KG1 (cell line): Measurements from ENCODE around the gene USP48.

Experiments
- DNase-seq: peaks from one replicate; lab custom pipeline; 2025; lab: John Stamatoyannopoulos, UW

The USP48 gene

GRCh38 chr1:21749109-21749508 lies 33.8 kb downstream of the USP48 start:
- DNase-seq: no peak

DNA sequence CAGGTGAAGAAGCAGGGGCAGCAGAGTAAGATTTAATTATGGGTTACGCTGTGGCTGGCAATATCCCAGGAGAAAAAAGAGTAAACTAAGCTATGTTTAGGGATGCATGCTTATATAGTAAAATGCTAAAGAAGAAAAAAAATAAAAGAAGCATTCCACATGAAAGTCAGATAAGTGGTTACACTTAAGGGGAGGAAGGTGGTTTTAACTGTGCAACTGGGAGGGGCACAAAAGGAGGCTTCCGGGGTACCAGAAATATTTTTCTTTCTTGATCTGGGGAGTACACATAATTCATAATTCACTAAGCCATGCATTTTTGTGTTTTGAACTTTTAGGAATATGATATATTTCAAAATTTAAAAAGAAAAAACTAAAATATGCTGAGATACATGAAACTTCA lies 39.5 kb downstream of the USP48 start:
- DNase-seq: no peak

GRCh38 chr1:21742578-21742977 lies 40.4 kb downstream of the USP48 start:
- DNase-seq: no peak

DNA sequence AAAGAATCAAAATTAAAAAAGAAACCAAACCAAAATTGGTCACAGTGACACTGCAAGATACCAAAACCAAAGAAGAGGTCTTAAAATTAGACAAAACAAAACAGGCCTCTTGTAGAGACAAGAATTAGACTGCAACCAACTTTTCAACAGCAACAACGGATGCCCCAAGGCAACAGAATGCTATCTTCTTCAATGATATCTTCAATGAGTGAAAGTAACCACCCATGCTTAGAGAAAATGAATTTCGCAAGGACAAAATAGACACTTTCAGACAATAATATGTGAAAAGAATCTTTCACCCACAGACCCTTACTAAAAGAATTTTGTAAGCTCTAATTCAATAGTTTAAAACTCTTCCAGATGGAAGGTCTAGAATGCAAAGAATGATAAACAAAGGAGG lies 41.7 kb downstream of the USP48 start:
- DNase-seq: no peak

DNA sequence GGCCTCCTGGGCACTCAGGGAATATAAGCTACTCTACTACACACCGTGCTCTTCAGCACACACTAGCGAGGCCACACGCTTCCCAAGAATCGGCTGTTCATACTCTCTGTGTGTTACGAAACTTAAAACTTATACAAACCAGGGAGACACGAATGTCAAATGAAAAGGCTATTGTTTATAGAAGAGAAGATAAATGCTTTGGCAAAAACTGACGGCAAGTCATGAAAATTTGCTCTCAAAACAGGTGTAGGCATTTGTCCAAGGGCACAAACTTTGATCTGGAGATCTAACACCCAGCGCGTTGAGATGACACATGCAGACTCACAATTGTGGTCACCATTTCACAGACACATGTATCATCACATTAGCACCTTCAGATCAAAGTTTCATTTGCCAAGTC lies 46.1 kb downstream of the USP48 start:
- no peak for DNase-seq

GRCh38 chr1:21736011-21736410 lies 46.9 kb downstream of the USP48 start:
- no peak for DNase-seq

- DNase-seq: no peak
These were observed 48.4 kb downstream of the USP48 start for GRCh38 chr1:21734526-21734925.

GRCh38 chr1:21732664-21733063 lies 50.3 kb downstream of the USP48 start:
- DNase-seq: no peak

DNA sequence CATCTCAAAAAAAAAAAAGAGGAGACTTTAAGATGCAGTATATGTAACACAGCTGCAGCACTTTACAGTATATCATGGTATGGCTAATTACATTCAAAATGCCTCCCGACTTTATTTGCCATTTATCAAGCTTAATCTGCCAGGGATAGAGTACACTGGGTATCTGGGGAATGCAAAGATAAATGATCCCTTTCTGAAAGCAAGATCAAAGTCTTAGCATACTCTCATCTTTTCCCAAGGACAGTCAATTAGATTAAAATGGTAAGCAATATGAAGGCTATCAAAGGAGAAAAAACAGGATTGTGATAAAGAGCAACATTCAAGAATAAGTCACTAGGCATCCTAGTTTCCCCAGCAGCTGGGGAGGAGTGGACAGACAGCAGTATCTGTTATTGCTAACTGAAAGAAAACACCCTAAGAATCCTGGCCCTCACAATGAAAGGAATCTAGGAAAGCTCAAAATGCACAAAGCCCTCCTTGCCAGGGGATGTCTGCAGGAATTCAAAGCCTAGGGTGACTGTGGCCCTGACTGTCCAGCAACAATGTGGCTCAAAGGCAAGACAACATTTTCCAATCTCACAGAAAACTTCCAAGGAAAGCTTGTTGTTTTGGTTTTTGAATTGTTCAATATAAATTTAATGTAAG lies 57.1 kb downstream of the USP48 start:
- DNase-seq: no peak

DNA sequence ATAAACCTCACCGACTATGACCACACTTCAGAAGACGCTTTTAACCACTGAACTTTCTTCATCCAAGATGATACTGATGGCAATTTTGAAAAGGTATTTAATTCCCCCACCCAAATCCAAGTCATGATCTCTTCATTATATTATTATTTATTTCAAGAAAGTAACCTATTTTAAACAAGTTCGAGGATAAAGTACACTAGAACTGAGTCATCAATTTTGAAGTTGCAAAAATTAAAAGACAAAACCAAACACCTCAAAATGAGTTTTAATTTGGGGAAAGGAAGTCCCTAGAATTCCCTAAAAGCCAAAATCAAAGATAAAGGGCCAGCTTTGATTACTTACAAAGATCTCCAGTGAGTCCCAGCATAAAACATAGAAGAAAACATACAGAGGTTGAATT lies 58.4 kb downstream of the USP48 start:
- DNase-seq: no peak

GRCh38 chr1:21724098-21724497 lies 58.9 kb downstream of the USP48 start:
- no peak for DNase-seq

GRCh38 chr1:21721295-21721985 lies 61.5 kb downstream of the USP48 start:
- no peak for DNase-seq

GRCh38 chr1:21716169-21716568 lies 66.8 kb downstream of the USP48 start:
- no peak for DNase-seq

DNA sequence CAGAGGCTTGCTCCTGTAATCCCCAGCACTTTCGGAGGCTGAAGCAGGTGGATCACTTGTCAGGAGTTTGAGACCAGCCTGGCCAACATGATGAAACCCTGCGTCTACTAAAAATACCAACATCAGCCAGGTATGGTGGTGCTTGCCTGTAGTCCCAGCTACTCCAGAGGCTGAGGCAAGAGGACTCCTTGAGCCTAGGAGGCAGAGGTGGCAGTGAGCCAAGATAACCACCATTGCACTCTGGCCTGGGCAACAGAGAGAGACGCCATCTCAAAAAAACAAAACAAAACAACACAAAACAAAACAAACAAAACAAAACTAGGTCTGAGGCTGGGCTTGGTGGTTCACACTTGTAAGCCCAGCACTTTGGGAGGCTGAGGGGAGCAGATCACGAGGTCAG lies 75.1 kb downstream of the USP48 start:
- DNase-seq: no peak

- no peak for DNase-seq
These were observed 75.7 kb downstream of the USP48 start for GRCh38 chr1:21707086-21707840.

DNA sequence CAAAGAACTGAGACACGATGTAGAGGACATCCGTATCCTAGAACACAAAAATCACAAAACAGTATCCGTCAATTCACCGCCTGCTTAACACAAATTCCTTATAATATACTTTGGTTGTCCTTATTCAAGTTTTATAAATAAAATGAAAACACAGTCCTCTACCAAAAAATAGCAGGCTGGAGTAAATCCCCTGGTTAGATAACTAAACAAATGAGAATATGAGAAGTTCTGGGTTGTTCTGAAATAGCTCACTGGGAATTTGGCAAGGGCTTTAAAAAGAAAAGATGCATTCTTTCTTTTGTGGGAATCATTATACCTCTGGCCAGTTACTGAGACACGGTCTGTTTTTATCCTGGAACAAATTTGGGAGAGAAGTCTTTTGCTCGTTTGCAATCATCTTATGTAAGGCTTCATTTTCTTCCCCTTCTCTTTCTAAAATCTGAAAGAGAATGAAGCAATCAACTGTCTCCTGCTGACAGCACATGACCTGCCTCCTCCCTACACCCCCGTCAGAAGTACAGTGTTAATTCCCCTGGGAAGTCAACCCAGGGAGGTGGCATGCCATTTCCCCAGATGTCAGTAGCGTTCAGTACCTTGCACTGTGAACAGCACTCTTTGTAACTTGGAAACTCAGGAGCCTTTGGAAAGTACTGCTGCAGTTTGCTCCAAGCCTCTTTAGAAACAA lies 76.7 kb downstream of the USP48 start:
- no peak for DNase-seq

GRCh38 chr1:21705303-21705980 lies 77.5 kb downstream of the USP48 start:
- DNase-seq: no peak

- no peak for DNase-seq
These were observed 78.8 kb downstream of the USP48 start for GRCh38 chr1:21704145-21704544.

DNA sequence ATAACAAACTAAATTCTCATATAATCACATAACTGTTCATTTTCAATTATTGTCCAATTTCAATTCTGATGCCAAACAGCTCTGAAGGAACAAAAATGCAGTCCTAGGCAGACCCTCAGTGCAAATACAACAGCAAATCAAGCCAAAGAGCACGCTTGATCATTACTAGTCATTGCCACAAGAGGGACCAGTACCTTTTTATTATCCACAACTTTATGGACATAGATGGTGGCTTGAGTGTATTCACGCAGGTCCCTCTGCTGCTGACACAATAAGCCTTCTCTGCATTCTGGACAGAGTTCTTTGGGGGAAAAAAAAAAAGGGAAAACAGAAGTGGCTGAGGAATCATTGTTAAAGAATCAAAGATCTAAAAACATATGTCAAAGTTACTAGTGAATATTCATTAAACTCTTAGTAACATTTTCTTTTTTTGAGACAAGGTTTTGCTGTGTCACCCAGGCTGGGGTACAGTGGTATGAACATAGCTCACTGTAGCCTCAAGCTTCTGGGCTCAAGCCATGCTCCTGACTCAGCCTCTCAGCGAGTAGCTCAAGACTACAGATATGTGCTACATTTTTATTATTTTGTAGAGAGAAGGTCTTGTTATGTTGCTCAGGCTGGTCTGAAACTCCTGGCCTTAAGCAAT lies 79.5 kb downstream of the USP48 start:
- DNase-seq: no peak

GRCh38 chr1:21702780-21703179 lies 80.2 kb downstream of the USP48 start:
- no peak for DNase-seq

DNA sequence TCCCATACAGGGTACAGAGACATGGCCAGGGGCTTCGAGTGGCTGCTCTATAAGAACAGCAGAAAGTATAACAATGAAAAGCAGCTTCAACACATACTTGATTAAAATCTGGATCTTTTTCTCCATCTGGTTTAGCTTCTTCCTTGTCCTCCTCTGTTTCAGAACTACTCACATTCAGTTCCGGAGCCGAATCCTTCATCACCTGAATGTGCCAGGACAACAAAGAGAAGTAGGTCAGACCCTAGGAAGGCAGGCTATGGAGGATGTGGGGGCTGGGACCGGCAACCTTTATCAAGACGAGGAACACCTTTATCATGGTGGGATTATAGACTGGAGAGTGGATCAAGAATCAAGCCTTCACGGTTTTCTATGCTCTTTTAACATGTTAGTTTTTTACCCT lies 81.5 kb downstream of the USP48 start:
- no peak for DNase-seq

DNA sequence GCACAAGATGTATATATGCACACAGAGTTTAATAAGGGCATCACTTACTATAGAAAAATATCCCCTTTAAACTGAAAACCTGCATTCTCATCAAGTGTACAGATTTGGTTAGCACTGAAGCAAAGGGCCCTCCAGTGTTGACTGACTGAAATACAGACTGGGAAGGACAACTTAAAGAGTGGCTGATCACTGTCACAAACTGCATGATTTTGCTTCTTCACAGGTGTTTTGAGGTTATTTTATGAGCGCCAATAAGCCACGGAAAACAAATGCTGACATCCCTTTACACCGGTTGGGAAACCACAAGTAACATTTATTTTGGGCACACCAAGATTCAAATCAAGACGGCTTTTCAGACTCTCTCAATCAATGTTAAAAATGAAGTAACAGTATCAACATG lies 82.9 kb downstream of the USP48 start:
- no peak for DNase-seq
